Activated CD8-positive, alpha-beta memory T cell treated with anti-CD3 and anti-CD28 coated beads for 48 hours (primary cell): ENCODE data around the gene CRYGN.

Experiments used
- DNase-seq, 3 experiments: peaks; one replicate each; pipeline ENCODE4 v3.0.0-alpha.2; 2020; ENCODE audit warnings: low read depth in 2 of 3, low spot score in 2 of 3

Gene CRYGN

GRCh38 chr7:151408498-151408838 lies 31.5 kb downstream of the CRYGN start:
- no peak for DNase-seq

- no peak for DNase-seq
These were observed 32.9 kb downstream of the CRYGN start for GRCh38 chr7:151406886-151407583.

GRCh38 chr7:151406051-151406875 lies 33.7 kb downstream of the CRYGN start:
- no peak for DNase-seq

- DNase-seq, result no peak
These were observed 34.4 kb downstream of the CRYGN start for GRCh38 chr7:151405588-151405987.

GRCh38 chr7:151405056-151405455 lies 34.9 kb downstream of the CRYGN start:
- no peak for DNase-seq

- DNase-seq, result no peak
These were observed 35.5 kb downstream of the CRYGN start for GRCh38 chr7:151404216-151405011.

GRCh38 chr7:151403764-151404163 lies 36.2 kb downstream of the CRYGN start:
- no peak for DNase-seq

- no peak for DNase-seq
These were observed 37.7 kb downstream of the CRYGN start for GRCh38 chr7:151402029-151402835.

- no peak for DNase-seq
These were observed 39.2 kb downstream of the CRYGN start for GRCh38 chr7:151400626-151401315.

- DNase-seq, result no peak
These were observed 40.0 kb downstream of the CRYGN start for GRCh38 chr7:151399906-151400305.

- no peak for DNase-seq
These were observed 40.7 kb downstream of the CRYGN start for GRCh38 chr7:151399305-151399601.

GRCh38 chr7:151398446-151399304 lies 41.3 kb downstream of the CRYGN start:
- no peak for DNase-seq

GRCh38 chr7:151397026-151397425 lies 42.9 kb downstream of the CRYGN start:
- no peak for DNase-seq

- no peak for DNase-seq
These were observed 43.5 kb downstream of the CRYGN start for GRCh38 chr7:151396328-151396970.

- DNase-seq, result no peak
These were observed 44.9 kb downstream of the CRYGN start for GRCh38 chr7:151395036-151395367.

- no peak for DNase-seq
These were observed 45.6 kb downstream of the CRYGN start for GRCh38 chr7:151394076-151395035.

- no peak for DNase-seq
These were observed 46.6 kb downstream of the CRYGN start for GRCh38 chr7:151393031-151393977.
